Measurements from ENCODE around the gene SLC35E3.
"Not testable (repeated sequence)": the region's sequence is repeated elsewhere in the genome, so short reads cannot be mapped to it uniquely, and the experiment has no call there.

SLC35E3 gene

DNA sequence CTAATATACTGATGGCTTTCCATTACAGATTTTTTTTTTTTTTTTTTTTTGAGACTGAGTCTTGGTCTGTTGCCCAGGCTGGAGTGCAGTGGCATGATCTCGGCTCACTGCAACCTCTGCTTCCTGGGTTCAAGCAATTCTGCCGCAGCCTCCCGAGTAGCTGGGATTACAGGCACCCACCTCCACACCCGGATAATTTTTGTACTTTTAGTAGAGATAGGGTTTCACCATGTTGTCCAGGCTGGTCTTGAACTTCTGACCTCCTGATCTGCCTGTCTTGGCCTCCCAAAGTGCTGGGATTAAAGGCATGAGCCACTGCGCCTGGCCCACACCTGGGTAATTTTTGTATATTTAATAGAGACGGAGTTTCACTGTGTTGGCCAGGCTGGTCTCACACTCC lies 65.6 kb downstream of the SLC35E3 start:
- DNase-seq: not testable (repeated sequence)

GRCh38 chr12:68812553-68813241 lies 66.7 kb downstream of the SLC35E3 start:
- DNase-seq: no peak

GRCh38 chr12:68813242-68813593 lies 67.2 kb downstream of the SLC35E3 start:
- DNase-seq: no peak

DNA sequence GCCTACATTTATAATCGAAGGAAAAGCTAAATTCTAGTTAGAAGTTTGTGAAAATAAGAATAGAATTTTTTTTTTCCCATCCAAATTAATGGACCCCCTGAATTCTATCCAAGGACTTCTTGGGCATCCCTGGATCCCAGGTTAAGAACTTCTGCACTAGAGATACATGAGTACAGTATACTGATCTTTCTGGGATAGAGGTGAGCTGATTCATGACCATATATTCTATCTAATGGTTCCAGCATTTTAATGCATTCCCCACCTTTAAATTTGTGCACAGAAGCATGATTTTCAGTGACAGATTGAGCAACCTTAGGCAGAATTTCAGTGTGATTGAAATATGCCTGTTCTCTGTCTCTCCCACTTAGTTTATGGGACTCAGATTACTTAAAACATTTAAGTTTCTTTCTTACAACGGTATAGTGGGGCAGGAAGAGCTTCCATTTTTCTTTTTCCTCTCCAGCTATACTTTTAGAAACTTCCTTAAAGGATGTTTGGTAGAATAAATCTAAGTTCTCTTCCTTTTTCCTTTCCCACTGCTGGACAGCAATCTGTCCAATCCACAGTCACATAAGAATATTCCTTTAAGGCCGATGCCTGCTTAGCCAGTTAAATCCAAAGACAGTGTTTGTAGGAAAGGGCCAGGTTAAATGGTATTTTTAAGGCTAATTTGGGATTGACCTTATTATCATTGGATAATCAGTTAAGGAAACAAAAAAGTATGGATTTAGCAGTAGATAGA lies 68.7 kb downstream of the SLC35E3 start:
- no peak for DNase-seq

GRCh38 chr12:68815232-68815927 lies 69.4 kb downstream of the SLC35E3 start:
- no peak for DNase-seq

DNA sequence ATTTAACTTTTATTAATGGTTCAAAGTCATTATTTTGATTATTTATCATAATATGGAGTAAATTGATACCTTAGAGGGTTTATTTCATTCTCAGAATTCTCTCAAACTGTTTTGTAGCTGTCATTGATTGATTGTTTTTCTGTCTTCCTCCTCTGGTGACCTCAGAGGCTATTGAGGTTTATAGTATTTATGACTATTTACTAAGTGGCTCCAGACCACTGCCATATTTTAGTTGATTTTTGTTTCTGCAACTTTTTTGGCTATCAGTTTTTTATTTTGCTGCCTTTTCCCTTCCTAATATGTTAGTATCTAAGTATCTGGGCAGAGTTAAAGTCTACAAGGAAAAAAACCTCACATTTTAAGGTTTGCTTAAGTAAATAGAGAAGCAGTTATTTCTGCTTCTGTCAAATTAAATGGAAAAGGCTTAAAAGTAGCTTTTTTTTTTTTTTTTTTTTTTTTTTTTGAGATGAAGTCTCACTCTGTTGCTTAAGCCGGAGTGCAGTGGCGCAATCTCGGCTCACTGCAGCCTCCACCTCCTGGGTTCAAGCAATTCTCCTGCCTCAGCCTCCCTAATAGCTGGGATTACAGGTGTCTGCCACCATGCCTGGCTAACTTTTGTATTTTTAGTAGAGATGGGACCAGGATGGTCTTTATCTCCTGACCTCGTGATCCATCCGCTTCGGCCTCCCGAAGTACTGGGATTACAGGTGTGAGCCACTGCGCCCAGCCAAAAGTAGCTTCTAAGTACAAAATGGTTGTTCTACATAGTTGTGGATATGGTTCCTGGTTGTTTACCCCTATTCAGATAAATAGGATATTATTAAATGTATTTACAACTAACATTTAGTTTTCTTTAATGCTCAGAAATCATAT lies 70.2 kb downstream of the SLC35E3 start:
- no peak for DNase-seq

GRCh38 chr12:68819481-68819880 lies 73.5 kb downstream of the SLC35E3 start:
- not testable (repeated sequence) for DNase-seq

GRCh38 chr12:68821357-68822188 lies 75.6 kb downstream of the SLC35E3 start:
- no peak for DNase-seq

DNA sequence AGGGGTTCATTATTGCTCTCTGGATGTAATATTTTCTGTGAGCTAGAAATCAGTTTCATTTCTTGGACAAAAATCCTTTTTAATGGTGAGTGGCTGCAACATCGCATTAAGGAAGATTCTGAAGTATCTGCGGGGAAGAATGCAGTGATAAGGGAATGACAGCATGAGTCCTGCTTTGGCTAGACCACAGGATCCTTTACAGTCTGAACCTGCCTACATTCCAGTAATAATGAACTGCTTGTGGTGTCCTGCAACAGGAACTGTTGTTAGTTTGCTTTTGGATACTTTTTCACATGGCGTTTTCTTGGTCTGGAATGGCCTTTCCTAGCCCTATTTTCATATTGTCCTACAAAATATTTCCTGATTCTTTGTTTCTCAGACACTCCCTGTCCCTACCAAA lies 77.7 kb downstream of the SLC35E3 start:
- DNase-seq: no peak

DNA sequence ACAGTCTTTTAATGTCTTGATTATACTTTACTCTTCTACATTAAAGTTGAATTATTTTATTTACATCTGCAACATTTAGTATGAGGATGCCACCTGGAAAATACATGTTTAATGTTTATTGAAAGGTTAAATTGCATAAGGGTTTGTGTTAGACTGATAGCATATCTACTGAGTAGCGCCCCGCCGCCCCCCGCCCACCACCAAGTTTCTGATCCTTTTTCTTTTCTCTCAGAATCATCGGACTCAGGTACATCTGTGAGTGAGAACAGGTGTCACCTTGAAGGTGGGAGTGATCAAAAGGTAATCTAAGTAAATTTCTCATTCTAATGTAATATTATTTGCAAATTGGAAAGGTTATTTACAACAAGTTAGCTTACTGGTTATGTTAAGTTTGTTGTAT lies 78.2 kb downstream of the SLC35E3 start:
- no peak for DNase-seq

GRCh38 chr12:68824597-68825250 lies 78.7 kb downstream of the SLC35E3 start:
- no peak for DNase-seq

- no peak for DNase-seq
Observed at GRCh38 chr12:68825569-68826217, 79.7 kb downstream of the SLC35E3 start.

DNA sequence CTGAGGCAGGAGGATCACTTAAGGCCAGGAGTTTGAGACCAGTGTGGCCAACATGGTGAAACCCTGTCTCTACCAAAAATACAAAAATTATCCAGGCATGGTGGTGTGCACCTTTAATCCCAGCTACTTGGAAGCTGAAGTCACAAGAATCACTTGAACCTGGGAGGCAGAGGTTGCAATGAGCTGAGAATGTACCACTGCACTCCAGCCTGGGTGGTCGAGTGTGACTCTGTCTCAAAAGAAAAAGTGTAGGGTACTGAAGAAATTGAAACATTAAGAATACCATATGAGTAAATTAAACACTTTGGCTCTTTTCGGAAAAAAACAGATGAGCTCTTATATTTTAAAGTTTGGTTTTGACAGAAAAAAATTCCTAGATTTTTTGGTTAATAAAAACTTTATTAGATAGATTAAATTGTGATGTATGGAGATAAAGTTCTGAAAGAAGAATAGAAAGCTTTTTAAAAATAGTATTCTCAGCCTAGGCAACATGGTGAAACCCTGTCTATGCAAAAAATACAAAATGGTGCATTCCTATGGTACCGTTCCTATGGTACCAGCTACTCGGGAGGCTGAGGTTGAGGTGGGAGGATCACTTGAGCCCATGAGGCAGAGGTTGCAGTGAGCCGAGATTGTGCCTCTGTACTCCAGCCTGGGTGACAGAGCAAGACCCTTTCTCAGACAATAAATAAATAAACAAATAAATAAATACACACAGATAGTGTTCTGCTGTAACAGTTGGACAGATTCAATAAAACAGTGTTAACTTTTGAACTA lies 82.1 kb downstream of the SLC35E3 start:
- no peak for DNase-seq

- DNase-seq: no peak
Observed at GRCh38 chr12:68828672-68829068, 82.7 kb downstream of the SLC35E3 start.
